SJSA1 (cell line): ENCODE data around the gene PITX2. TPM values are rescaled to one million over a fixed set of nuclear protein-coding genes. Genes with fewer than 3 reads are reported as not detected.
A peak's percentile ranks its signal among the peaks of the same experiment; 100 is the strongest.

ENCODE experiments used
- DNase-seq, 2 experiments: peaks; one replicate each; pipeline ENCODE4 v3.0.0-alpha.2; 2015 to 2020; ENCODE audit warnings: low spot score in 2 of 2, low read depth in 1 of 2
- H3K27ac ChIP-seq: fragments of 250-450 bp; sonication (Bioruptor Pico); 2 replicates; pipeline ENCODE4 v1.5.1; 2020; ENCODE audit warnings: mild to moderate bottlenecking, moderate library complexity
- H3K27me3 ChIP-seq: fragments of 250-450 bp; sonication (Bioruptor Pico); replicated peaks from 2 replicates; pipeline ENCODE4 v1.5.1; 2020; ENCODE audit warnings: mild to moderate bottlenecking, moderate library complexity
- H3K36me3 ChIP-seq: fragments of 250-450 bp; sonication (Bioruptor Pico); 2 replicates; pipeline ENCODE4 v1.5.1; 2020; ENCODE audit warnings: mild to moderate bottlenecking
- H3K4me1 ChIP-seq: fragments of 250-450 bp; sonication (Bioruptor Pico); replicated peaks from 2 replicates; pipeline ENCODE4 v1.6.1; 2021; ENCODE audit warnings: mild to moderate bottlenecking
- H3K4me3 ChIP-seq: fragments of 250-450 bp; sonication (Bioruptor Pico); 2 replicates; pipeline ENCODE4 v1.5.1; 2020; ENCODE audit warnings: mild to moderate bottlenecking
- H3K9me3 ChIP-seq: fragments of 250-450 bp; sonication (Bioruptor Pico); replicated peaks from 2 replicates; pipeline ENCODE4 v1.5.1; 2020; ENCODE audit warnings: mild to moderate bottlenecking
- total RNA-seq: library from RNA; depleted of rRNA; stranded (reverse); fragments of >200 nt; shearing (Covaris generic); gene quantifications from 2 replicates; pipeline ENCODE4 v1.2.3, GENCODE V29; 2014; rRNA removed

Gene PITX2
- 20.6 and 21.7 TPM in 2 replicates for total RNA-seq

DNA sequence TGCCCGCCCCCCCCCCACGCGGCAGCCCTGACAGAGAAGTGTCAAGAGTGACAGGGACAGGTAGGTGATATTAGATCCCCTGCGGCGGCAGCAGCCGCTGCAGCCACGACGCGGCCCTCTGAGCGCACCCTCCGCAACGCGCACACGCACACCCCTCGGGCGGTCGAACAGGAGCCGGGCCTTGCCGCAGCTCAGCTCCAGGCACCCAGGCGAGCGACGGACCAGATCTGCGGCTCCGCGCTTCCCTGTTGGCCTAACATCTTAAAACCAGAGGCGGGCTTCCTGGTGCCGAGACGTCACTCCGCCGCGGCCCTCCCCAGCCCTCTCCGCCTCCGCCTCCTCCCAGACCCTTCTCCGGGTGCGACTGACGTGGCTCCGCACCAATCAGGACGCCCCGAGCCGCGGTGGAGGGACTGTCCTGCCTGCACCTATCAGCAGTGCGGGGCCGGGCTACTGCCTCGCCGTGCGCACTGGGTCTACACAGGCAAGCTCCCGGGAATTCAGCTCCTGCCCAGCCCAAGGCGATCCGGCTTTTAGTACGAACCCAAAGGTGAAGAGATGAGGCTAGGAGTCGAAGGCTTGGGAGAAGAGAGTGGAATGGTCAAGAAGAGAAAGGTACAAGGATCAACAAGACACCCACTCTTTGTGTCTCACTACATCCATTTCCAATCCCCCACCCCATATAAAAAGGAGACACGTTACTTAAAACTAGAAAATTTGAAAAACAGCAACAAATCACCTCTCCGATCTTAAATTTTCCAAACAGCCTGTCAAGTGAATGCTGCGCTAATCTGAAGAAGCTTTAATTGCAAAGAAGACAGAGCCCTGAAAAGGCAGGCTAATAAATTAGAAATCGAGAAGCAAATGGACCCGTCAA is at the start of gene PITX2:
TSS of gene PITX2 (minus strand) at position 237 of the 877 bp plus-strand sequence. CDS start 617 bp downstream, outside the sequence.
- peak within 1 kb of the TSS; percentile 50 for H3K4me3 ChIP-seq
- peak within 1 kb of the TSS; percentile 17 for H3K27ac ChIP-seq
- peak; percentile 99 for DNase-seq
- H3K4me1 ChIP-seq: peaks cover 9% of the 10 kb centered on the region
- H3K36me3 ChIP-seq: peaks cover 49% of the 10 kb centered on the region
- no peaks in the 10 kb centered on the region for H3K9me3 ChIP-seq
- H3K27me3 ChIP-seq: no peaks in the 10 kb centered on the region

DNA sequence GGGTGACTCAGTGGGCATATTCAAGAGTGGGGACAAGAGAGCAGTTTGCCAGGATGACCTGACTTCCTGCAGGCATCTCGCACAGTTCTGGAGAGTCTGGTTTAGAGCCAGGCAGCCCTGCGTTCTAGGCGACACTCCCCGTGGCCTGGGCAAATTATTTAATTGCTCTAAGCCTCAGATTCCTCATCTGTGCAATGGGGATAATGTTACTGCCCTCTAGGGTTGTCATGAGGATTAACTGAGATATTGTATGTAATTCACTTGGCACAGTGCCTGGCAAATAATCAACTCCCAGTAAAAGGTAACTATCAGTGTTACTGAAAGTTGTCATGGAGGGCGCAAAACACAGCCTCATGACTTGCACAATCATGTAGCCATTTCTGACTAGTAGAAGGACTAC is 48.8 kb upstream of the PITX2 start:
- H3K27me3 ChIP-seq: no peaks in the 10 kb centered on the region
- no peak overlapping the region for H3K4me3 ChIP-seq
- no peak for DNase-seq

DNA sequence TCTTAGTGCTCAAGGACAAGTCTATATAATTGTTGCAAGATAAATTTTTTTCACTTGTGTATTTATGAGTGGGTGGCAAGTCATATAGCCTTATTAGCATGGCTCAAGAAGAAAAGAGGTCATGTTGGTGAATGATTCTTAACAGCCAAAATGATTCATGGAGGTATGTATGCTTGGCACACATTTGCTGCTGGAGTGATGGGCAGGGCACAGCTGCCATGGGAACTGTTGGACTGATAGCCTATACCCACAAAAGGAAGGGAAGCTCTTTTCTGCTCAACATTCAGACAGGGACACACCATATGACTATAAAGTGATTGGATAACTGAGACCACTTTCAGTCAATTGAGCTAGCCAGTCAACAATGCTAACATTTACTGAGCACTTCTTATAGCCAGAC is 46.8 kb upstream of the PITX2 start:
- no peaks in the 10 kb centered on the region; the same call in 1 of the 2 replicates for H3K9me3 ChIP-seq
- H3K36me3 ChIP-seq: no peaks in the 10 kb centered on the region
- no peak for DNase-seq
- H3K4me1 ChIP-seq: peaks cover 4% of the 10 kb centered on the region; the same call in 1 of the 2 replicates
- H3K27ac ChIP-seq: no peak overlapping the region
- no peaks in the 10 kb centered on the region for H3K27me3 ChIP-seq
- no peak overlapping the region for H3K4me3 ChIP-seq

More for the DNA sequence above, 48.8 kb upstream of the PITX2 start:
- Histone ChIP-seq H3K9me3 (no peaks in the 10 kb centered on the region; the same call in 1 of the 2 replicates), H3K27ac (no peak overlapping the region), H3K4me1 (peaks cover 4% of the 10 kb centered on the region; the same call in 1 of the 2 replicates), H3K36me3 (no peaks in the 10 kb centered on the region)

DNA sequence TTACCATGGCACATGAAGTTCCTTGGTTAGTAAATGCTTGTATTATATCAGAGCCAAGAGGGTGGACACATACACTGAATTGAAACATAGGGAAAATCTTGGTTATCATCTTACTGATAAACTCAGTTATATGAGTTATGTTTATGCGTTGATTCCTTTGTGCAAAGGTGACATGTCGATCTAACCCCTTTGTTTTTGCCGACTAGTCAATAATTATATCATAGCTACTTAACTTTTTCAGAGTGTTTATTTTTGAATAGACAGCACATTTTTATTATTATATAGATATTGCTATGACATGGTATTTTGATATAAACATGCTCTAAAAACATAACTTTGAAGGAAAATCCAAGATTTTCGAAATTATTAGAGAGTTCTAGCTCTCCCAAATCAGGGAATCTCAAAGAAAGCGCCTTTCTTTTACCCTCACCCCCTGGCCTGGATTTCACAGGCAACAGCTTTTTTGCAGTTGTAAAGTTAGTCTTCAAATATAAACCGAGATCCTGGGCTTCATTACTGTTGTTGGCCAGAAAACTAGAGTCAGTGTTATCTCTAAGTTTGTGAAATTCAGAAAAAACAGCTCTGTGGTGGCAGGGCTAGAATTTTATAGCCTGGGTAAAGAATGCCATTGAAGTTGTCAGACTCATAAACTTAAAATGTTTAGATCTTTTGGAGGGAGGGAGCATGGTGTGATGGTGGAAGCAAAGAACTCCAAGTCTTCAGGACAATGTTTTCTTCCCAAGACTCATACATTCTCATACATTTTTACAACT is 45.8 kb upstream of the PITX2 start:
- Histone ChIP-seq H3K27me3 (no peaks in the 10 kb centered on the region), H3K4me3 (no peak overlapping the region), H3K27ac (no peak overlapping the region), H3K36me3 (no peaks in the 10 kb centered on the region), H3K4me1 (peaks cover 12% of the 10 kb centered on the region), H3K9me3 (no peaks in the 10 kb centered on the region; the same call in 1 of the 2 replicates)
- peak in 1 of 2 experiments; percentile 11 for DNase-seq

DNA sequence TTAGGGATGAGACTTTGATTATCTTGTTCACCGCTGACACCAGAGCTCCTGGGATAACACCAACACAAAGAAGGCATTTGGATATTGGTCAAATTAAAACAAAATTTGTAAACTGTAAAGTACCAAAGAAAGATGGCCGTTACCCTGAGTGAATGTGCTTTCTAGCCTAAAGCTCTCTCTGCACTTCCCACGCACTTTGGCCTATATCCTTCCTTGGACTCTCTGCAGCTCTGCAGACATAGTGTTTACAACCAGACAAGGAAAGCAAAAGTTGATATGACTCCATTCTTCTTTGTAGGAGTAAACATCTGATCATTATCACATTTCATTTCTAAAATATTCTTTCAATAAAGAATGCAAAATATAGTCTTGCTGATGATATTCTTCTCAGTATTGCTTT is 44.8 kb upstream of the PITX2 start:
- no peak for DNase-seq
- Histone ChIP-seq H3K36me3 (no peaks in the 10 kb centered on the region), H3K4me1 (peaks cover 19% of the 10 kb centered on the region), H3K9me3 (no peaks in the 10 kb centered on the region; the same call in 1 of the 2 replicates), H3K27ac (no peak overlapping the region), H3K27me3 (no peaks in the 10 kb centered on the region), H3K4me3 (no peak overlapping the region)

DNA sequence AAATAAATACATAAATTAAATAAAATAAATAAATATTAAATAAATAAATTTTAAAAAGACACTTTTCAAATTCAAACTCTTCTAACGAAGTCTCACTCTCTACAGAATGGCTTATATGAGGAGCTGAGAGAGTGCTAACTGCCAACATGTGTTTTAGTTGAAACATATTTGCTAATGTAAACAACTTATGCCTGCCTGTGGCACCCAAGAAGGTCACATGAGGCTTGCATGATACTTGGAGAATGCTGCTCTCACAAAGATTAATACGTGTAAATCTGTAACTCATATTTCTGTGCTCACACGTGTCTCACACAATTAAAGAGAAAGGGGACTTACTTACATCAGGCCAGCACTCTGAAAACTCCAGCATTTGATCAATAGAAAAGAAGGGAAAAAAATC is 43.2 kb upstream of the PITX2 start:
- peaks cover 28% of the 10 kb centered on the region for H3K4me1 ChIP-seq

DNA sequence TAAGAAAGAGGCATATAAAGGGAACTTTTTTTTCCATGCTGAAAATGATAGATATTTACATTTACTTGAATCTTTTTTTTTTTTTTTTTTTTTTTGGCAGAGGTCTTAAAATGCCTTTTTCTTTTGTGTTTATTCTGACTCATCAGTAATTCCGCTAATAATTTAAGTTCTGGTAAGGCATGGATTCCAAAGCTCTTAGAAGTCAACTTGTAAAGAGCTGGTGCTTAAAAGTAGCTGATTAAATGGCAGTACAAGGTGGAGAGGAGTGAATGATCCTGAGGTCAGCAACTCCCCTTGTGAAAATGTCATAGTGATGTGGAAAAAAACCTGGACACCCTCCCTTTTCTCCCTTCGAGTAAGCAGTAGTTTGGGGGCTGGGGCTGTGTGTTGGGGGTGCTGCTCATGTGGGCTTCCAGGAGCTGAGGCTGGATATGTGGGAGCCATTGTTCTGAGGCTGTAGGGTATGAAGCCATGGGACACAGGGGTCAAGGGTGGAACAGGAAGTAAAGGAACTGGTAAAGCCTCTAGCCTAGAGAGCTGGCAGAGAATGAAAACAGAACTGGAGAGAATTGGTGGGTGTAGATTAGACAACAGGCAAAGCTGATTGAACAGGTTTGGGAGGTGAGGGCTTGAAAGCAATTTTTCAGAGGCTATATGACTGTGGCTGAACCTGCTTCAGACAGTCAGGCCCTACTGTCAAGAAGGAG is 41.0 kb upstream of the PITX2 start:
- peaks cover 2% of the 10 kb centered on the region; the same call in 1 of the 2 replicates for H3K9me3 ChIP-seq
- peak in 1 of 2 experiments; percentile 62 for DNase-seq
- H3K4me1 ChIP-seq: peaks cover 31% of the 10 kb centered on the region
- H3K27me3 ChIP-seq: no peaks in the 10 kb centered on the region
- no peaks in the 10 kb centered on the region for H3K36me3 ChIP-seq
- H3K4me3 ChIP-seq: no peak overlapping the region
- H3K27ac ChIP-seq: 0 out of 2 replicates have a peak overlapping the region, but pooled peaks have one; percentile 33

More for the DNA sequence above, 43.2 kb upstream of the PITX2 start:
- DNase-seq: no peak
- Histone ChIP-seq H3K9me3 (no peaks in the 10 kb centered on the region; the same call in 1 of the 2 replicates), H3K4me3 (no peak overlapping the region), H3K36me3 (no peaks in the 10 kb centered on the region), H3K27me3 (no peaks in the 10 kb centered on the region), H3K27ac (no peak overlapping the region)

DNA sequence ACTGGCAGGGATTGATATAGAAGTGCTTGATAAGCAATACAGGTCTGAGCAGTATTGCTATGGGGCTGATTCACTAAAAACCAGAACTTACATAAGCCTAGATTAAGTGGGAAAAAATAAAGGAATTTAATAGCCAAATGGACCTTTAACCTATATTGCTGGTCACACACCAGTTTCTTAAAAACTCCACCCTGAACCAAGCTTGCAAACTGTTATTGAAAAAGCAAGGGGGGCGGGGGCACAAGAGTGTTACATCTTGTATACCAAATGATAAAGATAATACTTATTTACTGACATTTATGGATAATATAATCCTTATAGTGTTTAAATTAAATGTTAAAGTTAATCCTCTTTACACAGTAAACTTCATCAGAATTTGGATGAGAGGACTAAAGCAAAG is 40.3 kb upstream of the PITX2 start:
- H3K27me3 ChIP-seq: no peaks in the 10 kb centered on the region
- H3K4me1 ChIP-seq: peaks cover 30% of the 10 kb centered on the region
- H3K36me3 ChIP-seq: no peaks in the 10 kb centered on the region
- peaks cover 2% of the 10 kb centered on the region; the same call in 1 of the 2 replicates for H3K9me3 ChIP-seq
- no peak overlapping the region for H3K27ac ChIP-seq
- peak in 1 of 2 experiments; percentile 4 for DNase-seq
- H3K4me3 ChIP-seq: no peak overlapping the region

DNA sequence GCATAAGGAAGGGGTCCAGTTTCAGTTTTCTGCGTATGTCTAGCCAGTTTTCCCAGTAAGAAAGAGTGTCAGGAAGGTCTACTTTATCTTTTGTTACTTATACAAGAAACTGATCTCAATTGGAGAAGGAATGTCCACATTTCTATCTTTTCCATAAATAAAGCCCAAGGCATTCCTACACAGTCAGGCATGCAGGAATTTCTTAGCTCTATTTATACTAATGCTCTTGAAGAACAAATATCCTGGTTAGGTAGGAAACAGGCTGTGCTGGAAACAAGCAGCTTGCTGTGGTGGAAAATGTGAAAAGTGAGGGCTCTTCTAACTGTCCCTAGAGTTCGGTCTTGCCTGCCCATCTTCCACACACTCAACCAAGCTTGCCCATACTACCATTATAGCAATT is 37.9 kb upstream of the PITX2 start:
- peak in 1 of 2 experiments; percentile 36 for DNase-seq

DNA sequence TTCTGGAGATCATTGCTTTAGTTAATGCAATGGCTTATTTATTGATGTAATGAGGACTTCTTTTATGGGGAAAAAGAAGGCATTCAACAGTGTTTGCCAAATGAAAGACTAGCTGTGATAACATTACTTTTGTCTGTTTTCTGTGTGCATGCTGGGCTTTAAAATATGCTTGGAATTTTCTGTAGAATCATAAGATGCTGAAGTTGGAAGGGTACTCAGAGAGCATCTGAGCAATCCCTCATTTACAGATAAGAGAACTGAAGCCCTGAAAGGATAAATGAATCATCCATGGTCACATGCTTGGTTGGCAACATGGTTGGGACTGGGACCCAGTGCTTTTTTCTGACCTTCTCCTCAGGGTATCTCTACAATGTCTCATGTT is 31.4 kb upstream of the PITX2 start:
- peaks cover 2% of the 10 kb centered on the region; the same call in 1 of the 2 replicates for H3K9me3 ChIP-seq
- no peak overlapping the region for H3K4me3 ChIP-seq
- H3K27ac ChIP-seq: no peak overlapping the region
- peak in 1 of 2 experiments; percentile 12 for DNase-seq
- no peaks in the 10 kb centered on the region for H3K27me3 ChIP-seq
- peaks cover 8% of the 10 kb centered on the region; the same call in 1 of the 2 replicates for H3K4me1 ChIP-seq
- no peaks in the 10 kb centered on the region for H3K36me3 ChIP-seq

More for the DNA sequence above, 37.9 kb upstream of the PITX2 start:
- Histone ChIP-seq H3K4me3 (no peak overlapping the region), H3K27me3 (no peaks in the 10 kb centered on the region), H3K27ac (no peak overlapping the region), H3K9me3 (peaks cover 2% of the 10 kb centered on the region; the same call in 1 of the 2 replicates), H3K36me3 (no peaks in the 10 kb centered on the region), H3K4me1 (peaks cover 30% of the 10 kb centered on the region)

DNA sequence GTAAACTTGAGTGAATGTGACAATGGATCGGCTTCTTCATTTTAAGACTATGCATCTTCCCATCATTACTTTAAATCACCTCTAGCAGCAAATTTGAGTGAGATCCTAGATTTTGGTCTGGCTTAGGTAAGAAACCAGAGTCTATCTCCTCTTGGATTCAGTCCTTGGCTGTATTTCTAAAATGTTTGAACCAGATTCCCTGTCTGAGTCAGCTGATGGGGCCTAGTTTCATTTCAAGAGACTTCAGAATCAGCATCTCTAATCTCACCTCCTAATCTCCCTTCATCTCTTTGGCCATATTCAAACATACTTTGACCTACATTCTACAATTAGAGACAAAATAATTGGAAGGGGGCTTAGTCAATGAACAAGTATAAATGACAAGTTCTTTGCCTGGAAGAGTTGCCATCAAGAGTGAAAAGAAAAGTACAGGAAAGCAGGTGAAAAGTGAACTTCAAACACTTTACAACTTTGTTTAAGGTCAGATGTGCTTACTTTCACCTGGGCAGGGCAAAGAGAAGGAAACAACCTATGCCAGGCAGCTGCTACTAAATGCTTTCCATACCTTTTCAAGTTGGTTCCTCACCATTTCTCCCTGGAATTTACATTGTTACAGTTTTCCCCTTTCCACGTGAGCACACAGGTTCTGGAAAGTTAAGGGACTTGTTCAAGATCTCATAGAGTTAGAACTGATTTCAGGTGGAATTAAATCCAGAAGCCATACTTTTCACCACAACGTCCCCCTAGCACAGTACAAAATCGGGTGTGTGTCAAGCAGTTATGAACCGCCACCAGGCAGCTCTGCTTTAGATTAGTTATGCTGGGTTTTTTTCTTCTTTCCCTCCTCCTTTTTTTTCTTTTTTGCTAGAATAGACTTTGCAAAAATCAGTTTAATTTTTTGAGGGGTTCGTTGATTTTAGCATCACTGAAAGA is 30.7 kb upstream of the PITX2 start:
- Histone ChIP-seq H3K36me3 (no peaks in the 10 kb centered on the region), H3K27ac (no peak overlapping the region), H3K4me3 (no peak overlapping the region), H3K9me3 (no peaks in the 10 kb centered on the region), H3K4me1 (peaks cover 8% of the 10 kb centered on the region; the same call in 1 of the 2 replicates), H3K27me3 (no peaks in the 10 kb centered on the region)
- DNase-seq: no peak

DNA sequence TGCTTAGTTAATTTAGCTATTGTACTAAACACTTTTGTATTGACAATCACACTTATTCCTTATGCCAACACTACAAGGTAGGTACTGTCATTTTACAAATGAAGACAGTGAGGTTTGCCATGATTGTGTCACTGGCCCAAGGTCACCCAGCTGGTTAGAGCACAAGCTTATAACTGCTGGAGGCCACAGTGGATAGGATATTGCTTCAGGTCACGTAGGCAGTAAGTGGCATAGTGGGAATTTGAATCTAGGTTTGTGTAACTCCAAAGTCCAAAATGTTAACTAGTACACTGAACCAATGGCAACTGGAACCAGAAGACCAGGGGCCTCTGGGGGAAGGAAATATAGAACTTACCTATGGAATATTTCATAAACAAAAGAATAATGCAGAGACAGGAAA is 21.1 kb upstream of the PITX2 start:
- Histone ChIP-seq H3K27ac (no peak overlapping the region), H3K4me3 (no peak overlapping the region), H3K9me3 (no peaks in the 10 kb centered on the region), H3K27me3 (no peaks in the 10 kb centered on the region), H3K4me1 (no peaks in the 10 kb centered on the region), H3K36me3 (no peaks in the 10 kb centered on the region)
- DNase-seq: no peak
